Hindlimb muscle (tissue), 1 donor: ENCODE data around the gene C6orf141. TPM values are rescaled to one million over a fixed set of nuclear protein-coding genes. Genes with fewer than 3 reads are reported as not detected.
"Not testable (repeated sequence)": the region's sequence is repeated elsewhere in the genome, so short reads cannot be mapped to it uniquely, and the experiment has no call there.

Experiments
- DNase-seq: peaks from one replicate; pipeline ENCODE4 v3.0.0-alpha.2; 2013
- polyA plus RNA-seq: library from polyadenylated mRNA; unstranded; fragments of 120-200 nt; gene quantifications from one replicate; pipeline ENCODE4 v1.2.1, GENCODE V29; 2013; ENCODE audit not compliant: insufficient read length

C6orf141 gene
- polyA plus RNA-seq, 1 donor: 3.0 TPM

DNA sequence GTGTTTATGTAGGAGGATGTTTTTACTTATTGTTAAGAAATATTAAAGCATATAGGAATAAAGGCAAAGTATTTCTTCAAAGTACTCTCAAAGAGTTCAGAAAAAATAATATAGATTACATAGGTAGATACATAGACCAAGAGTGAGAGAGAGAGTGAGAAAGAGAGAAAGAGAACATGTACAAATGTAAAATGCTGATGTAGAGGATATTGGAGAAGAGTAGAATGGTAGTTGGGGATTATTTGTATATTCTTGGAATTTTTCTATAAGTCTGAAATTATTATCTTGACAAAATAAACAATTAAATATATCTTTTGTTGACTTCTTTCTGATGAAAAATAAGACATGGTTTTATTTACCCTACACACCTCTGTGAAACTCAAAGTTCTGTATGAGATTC, 29.2 kb downstream of the C6orf141 start:
- DNase-seq: no peak

- no peak for DNase-seq
Measured at GRCh38 chr6:49582529-49582928, 32.1 kb downstream of the C6orf141 start.

DNA sequence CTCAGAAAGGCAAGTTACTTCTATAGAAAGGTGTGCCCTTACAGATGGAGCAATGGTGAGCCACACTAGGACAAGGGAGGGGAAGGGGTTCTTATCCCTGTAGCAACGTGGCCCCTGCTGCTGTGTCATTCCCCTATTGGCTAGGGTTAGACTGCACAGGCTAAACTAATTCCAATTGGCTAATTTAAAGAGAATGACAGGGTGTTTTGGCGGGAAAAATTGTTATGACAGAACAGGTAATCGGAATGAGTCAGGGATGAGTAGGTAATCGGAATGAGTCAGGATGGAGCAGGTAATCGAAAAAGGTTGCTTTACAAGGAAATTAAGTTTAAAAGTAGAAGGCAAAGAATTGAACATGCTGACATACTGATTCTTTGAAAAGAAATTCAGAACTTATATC, 36.8 kb downstream of the C6orf141 start:
- DNase-seq: not testable (repeated sequence)

Other genes with a start within 250 kb of the C6orf141 start
- 20.2 TPM for gene MMUT, start 87.4 kb upstream of the C6orf141 start, polyA plus RNA-seq
- 7.0 TPM for gene CENPQ, start 87.3 kb upstream of the C6orf141 start, polyA plus RNA-seq
- gene GLYATL3, start 50.7 kb upstream of the C6orf141 start, polyA plus RNA-seq: not detected
- 1.7 TPM for gene RHAG, start 86.2 kb downstream of the C6orf141 start, polyA plus RNA-seq
- gene CRISP2, start 162.9 kb downstream of the C6orf141 start, polyA plus RNA-seq: not detected
- gene CRISP3, start 193.7 kb downstream of the C6orf141 start, polyA plus RNA-seq: 0.14 TPM
- gene PGK2, start 236.6 kb downstream of the C6orf141 start, polyA plus RNA-seq: not detected